HG02763 (cell line): Measurements from ENCODE around the gene SYT2.
"Not testable (repeated sequence)": the region's sequence is repeated elsewhere in the genome, so short reads cannot be mapped to it uniquely, and the experiment has no call there.

Experiments
- ATAC-seq: cut with Tn5 transposase; IDR thresholded peaks from one replicate; pipeline ENCODE4 v1.9.1; 2021; ENCODE audit warnings: mild to moderate bottlenecking, moderate library complexity; ENCODE audit not compliant: unreplicated experiment

SYT2 gene

DNA sequence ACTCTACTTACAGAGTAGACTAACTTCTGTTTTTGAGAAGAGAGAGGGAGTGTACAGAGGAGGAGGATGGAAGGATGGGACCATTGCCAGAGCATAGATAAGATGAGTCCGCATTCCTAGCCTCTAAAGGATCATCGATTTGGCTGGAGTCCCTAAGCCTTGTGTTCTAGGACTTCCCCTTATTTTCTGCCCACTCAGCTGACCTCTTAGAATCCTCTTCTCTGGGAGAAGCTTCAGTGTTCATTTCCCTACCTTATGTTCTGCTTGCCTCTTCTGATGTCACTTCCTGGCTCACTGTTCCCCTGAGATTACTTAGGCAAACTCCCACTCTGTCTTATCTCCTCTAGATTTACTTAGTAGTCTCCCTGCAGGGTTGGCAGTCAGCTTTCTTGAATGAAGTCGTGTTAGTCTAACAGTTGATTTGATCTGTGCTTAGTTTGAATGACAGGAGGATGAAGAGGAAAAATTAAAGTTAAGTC is 156.7 kb downstream of the SYT2 start:
- ATAC-seq, result no peak

DNA sequence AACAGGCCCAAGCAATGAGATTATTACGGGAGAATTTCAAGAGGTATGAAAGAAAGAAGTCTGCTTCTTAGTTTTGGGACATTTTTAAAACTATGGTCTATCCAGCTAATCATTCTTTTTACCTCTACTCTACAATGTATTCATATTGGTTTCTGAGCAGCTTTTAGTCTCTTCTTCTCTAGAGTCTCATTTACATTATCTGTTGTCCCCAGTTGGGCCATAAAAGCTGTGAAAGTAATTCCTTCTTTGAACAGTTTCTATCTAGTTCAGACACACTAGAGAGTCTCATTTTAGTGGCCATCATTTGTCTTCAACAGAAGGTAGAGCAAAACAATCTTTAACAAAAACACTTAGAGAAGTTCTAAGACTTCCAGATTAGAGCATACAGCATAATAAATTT is 157.2 kb downstream of the SYT2 start:
- not testable (repeated sequence) for ATAC-seq

DNA sequence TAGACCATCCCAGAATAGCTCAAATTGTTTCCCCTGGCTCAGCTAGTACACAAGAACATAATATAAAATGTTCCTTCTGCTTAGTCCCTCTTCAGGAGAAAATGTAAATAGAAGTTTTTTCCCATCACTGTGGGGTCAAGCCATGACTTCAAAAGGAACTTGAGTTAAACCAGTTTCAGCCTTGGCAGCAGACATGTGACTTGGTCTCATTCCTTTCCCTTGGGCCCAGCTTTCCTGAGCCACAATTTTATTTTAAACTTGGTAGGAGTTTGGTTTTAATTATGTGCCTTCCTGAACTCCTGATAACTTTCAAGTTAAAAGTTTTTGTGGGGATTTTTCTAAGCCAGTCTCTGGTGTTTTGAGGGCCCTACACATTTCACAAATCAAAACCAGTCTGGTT is 157.6 kb downstream of the SYT2 start:
- ATAC-seq, result not testable (repeated sequence)

DNA sequence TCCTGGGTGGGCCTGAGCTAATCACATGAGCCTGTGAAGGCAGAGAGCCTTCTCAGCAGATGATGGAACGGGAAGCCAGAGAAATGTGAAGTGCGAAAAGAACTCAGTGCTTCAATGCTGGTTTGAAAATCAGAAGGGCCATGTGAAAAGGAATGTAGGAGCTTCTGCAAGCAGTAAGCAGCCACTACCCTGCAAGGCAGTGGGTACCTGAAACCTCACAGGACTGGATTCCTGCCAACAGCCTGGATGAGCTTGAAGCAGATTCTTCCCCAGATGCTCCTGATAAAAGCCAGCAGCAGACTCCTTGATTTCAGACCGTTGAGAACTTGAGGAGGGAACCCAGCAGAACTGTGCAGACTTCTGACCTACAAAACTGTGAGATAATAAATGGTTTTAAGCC is 158.6 kb downstream of the SYT2 start:
- no peak for ATAC-seq

DNA sequence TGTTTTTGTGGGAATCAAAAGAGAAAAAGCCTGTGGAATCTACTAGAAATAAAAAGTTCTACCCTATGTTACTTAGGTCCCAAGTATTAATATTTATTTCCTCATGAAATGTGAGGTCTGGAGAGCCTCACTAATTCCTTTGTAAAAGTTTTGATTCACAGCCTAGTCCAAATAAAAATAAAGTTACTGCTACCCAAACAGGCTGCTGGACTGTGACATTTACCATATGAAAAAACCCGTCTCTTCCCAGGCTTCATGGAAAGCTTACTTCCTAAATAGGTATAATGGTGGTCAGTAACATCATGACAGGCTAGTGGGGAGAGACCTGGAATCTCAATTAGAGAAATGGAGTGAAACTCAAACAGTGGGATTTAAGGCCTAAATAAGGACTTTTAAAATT is 160.2 kb downstream of the SYT2 start:
- ATAC-seq, result not testable (repeated sequence)

DNA sequence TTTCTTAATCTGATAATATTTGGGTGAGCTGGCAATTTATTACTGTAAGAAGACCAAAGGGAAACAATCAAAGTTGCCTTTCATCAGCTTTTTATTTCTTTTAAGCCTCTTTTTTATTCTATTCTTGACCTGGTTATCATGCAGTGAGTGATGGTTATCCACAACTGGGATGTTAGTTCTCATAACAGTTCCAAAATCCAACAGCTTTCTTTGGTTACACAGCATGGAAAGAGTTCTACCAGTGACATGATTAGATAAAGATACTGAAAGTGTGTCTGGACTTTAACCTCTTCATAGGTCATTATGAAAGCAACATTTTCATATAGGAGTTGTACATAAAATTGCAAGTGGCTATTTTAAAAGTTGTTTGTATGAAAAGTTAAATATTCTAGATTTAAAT is 163.0 kb downstream of the SYT2 start:
- no peak for ATAC-seq

DNA sequence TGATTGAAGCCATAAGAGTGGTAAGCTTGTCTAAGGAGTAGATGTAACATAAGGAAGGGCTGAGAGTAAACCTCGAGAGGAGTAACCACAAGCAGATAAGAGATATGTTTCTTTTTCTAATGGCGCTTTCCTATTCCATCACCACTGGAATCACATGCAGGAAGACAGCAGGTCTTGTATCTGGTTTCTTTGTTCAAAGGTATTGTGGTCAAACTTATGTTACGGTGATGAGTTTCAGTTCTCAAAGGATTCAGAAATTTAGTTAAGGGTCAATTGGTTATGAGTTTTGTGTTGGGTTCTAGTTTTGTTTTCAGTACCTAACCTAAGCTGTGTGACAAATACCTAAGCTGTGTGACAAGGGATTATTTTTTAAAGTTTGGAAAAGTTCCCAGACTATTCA is 163.5 kb downstream of the SYT2 start:
- peak; percentile 83 for ATAC-seq

DNA sequence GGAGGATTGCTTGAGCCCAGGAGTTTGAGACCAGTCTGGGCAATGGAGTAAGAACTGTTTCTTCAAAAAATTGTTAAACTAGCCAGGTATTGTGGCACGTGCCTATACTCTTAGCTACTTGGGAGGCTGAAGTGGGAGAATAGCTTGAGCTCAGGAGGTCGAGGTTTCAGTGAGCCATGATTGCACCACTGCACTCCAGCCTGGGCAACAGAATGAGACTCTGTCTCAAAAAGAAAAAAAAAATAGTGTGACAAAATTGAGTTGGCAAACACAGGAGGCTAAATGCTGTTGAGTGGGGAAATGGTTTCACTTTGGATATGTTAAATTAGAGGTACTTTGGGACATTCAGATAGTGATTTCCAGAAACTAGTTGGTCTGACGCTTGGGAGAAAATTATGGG is 163.9 kb downstream of the SYT2 start:
- ATAC-seq, result peak; percentile 19

DNA sequence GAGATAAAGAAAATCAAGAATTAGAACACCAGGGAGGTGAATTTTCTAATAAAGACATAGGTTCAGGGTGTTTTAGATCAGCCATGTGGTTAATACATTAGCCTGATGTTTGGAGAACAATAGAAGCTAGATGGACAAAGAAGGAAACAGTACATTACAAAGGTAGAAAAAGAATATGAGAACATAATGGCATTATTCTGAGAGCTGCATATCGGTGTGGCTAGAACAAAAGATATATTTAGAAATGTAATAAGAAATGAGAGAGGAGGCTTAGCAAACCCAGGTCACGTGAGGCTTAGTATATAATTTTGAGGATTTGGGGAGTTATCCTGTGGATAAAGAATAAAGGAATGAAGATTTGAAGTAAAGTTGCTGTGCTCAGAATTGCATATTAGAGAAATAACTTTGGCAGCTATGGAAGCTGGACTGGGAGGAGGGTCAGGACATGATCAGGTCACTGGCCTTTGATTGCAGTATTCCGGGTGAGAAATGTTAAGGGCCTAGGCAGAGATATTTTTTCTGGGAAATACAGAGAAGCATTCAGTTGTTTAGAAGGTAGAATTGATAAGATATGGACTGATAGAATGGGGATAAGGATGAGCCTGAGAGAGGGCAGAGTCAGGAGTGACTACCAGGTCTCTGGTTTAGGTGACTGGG is 164.5 kb downstream of the SYT2 start:
- not testable (repeated sequence) for ATAC-seq

DNA sequence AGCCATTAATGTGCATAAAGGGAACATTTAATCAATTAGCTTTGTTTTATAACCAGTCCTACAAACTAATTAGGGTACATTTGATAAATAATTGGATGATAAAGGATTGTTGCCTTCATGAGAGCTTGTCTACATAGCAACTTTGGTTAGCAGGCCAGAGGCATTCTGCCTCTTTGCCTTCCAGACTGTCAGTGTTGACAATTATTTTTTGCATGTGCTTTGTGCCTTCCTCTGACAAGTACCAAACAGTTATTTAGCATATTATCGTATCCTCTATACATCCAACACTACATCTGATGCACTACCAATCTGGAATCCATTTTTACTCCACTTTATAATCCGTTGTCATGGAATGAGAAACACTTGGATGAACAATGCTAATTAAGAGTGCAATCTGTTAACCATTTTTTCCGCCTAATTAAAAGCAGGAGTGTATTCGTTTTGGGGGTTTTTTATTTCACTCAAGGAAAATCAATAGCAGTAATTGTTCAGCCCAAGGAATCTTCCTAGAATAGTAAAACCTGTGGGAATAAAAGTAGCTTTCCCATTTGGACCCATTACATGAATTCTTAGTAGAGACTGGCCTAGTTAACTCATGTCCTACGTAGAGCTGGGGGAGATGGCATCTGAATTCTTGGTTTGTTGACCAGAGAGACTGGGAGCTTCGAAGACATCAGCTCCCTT is 165.3 kb downstream of the SYT2 start:
- not testable (repeated sequence) for ATAC-seq

DNA sequence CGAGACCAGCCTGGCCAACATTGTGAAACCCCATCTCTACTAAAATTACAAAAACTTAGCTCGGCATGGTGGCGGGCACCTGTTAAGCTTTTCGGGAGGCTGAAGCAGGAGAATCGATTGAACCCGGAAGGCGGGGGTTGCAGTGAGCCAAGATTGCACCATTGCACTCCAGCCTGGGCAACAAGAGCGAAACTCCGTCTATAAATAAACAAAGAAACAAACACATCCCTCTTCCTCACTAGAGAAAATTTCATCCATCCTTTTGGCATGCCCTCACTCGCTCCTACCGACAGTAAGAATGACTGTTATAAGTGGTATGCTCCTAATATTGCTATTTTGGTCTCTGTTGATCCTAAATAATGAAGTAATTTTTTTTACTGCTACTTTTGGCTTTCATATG is 166.7 kb downstream of the SYT2 start:
- ATAC-seq, result not testable (repeated sequence)

DNA sequence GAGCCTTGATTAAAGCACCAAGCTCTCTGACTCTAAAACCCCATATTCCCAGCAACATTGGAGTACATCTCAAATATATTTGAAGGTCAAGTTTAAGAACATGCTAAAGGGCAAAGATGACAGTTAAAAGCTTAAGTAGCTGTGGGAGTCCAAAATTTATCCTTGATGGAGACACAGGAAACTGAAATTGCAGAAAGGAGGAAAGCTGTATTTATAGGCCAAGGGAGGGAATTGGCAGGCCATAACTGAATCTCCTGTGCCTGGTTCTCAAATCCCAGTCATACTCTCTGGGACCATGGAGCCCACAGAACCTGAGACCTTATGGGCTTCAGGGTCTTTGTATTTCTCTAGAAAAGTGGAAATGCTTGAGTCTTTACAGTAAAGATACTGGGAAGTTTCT is 167.8 kb downstream of the SYT2 start:
- not testable (repeated sequence) for ATAC-seq

DNA sequence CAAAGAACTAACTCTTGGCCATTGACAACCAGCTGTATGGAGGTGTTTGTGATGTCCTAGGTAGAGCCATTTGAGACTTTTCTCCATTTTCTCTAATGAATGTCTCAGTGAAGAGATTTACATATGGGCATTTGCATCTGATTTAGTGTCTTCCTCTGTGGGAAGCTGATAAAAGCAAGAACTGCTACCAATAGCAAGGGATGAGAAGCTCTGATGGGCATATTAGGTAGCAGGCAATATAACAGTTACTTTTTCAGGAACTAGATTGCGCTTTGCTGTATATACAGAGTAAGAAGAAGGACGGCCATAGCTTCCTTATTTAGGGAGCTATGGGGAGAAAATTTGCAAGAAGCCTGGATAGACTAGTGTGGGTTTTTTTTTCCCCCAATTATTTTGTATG is 169.4 kb downstream of the SYT2 start:
- not testable (repeated sequence) for ATAC-seq
